ENCODE measurements around the gene COG7.

- no peak for TF ChIP-seq POLR2A (IDR thresholded peaks at IDR 0.05)
- no peak for TF ChIP-seq CTCF (IDR thresholded peaks at IDR 0.05)
These were observed 58.7 kb downstream of the COG7 start for GRCh38 chr16:23394141-23394831.
